ENCODE measurements around the gene PCSK5.
"Not testable (repeated sequence)": the region's sequence is repeated elsewhere in the genome, so short reads cannot be mapped to it uniquely, and the experiment has no call there.

The PCSK5 gene

DNA sequence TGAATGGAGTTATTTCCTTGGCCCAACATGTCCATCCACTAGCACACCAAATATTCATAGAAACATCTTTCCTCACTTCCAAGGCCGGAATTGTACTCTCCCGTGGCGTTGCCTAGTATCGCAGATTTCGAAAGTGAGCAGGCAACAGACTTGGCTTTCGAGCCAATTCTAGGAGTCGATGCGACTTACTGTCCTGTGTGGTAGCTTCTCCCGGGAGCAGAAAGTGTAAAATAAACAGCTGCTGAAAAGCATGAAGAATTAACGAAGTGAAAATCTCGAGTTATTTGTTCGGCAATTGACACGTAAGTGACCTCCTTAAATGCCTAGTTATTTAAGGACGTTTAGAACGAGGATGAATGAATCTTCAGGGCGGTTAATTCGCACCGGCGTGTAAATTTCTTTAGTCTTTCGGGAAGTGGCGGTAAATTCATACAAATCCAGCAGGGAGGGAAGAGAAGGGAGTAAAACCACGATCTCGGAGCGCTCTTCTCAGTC, 449 bp upstream of the PCSK5 start:
- no peak for DNase-seq (ENCODE audit: low read depth)

DNA sequence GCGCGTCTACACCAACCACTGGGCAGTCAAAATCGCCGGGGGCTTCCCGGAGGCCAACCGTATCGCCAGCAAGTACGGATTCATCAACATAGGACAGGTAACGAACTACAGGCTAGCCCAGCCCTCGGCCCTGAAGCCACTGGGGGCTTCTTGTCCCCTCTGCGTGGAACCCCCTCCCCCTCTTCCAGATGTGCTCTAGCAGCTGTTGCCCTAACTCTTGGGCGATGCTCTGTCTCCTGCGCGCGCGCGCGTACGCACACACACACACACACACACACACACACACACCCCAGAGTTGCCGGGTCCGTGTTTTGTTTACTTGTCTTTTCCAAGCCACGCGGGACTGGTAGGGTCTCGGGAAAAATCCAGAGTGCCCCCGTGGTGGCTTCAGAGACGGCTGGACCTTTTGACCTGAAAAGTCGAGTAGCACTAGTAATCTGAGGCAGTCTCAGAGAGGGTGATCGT, 836 bp downstream of the PCSK5 start:
- no peak for DNase-seq (ENCODE audit: low read depth)

DNA sequence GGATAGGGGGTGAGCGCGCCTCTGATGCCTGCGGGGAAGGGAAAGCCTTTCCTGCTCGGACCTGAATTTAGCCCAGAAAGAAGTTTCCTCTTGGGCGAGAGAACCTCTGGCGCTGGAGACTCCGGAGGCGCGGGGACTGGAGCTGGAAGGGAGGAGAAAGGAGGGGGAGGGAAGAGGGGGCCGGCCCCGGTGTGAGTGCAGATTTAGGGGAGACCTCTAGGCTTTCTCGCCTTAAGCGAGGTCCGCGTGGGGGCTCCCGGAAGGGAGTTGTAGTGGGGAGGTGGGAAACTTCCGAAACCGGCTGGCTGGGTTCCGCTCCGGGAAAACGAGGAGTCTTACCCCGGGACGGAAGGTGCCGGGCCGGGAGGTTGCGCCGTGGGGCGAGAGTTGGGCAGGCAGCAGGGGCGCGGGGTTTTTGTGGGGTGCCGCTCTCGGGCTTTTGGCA, 1.3 kb downstream of the PCSK5 start:
- no peak for DNase-seq (ENCODE audit: low read depth)

DNA sequence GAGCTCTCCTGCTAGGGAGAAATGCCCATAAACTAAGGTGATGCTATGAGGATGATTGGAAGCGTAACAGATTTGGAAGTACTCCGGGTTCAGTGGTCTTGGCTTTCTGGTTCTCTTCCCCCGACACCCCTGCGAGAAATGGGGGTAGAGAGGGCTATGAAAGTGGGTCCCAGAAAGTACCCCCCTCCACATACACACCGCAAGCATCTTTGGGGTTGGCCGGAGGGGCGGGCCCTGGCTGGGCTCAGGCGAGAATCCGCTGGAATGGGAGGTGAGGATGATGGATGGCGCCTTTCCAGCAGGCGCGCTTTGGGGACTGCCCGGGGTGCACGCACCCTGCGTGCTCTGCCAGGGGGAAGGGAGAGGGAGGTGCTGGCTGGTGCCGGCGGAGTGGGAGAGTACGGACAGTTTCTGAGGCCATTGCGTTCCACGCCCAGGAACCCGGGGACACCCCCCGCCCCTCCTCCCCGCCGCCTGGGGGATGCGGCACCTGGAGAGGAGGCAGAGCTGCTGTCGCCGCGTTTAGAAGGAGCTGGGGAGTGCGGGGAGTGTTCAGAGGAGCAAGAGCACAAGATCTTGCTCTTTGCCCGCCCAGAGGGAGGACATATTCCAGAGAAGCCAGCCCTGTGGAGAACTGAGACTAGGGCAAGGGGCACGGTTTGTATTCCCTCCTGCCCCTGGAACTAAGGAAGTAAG, 1.9 kb downstream of the PCSK5 start:
- no peak for DNase-seq (ENCODE audit: low read depth)

DNA sequence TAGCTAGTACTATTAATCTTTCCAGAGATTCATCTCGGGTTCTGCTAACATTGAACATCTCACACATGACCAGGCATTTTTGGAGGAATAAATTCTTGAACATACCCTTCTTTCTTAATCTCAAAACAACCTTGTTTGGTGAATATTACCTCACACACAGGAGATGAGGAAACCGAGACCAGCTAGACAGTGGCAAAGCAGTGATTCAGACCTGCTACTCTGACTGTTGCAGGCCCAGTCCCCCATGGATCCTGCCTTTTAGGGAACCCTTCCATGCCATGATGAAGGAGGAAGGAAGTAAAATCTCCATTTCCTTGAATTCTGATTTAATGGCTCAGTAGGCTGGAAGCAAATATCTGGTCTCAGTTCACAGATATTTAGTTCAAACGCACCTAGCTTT, 2.6 kb downstream of the PCSK5 start:
- no peak for DNase-seq (ENCODE audit: low read depth)

DNA sequence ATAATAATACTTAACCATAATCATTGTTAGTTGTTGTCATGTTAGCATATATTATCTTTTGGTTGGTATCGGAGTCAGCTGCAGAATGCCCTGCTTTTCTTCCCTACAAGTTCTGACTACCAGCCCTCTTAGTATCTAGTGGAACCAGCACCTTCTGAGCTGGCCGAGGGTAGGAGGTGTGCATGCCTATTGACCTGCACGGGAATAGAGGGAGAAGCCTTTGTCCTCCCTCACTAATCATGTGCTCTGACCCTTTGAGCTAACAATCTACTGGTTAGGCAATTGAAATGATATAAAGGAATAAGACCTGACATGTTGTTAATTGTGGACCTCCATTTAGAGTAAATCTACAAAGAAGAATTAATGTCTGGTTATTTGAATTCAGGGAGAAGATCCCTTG, 4.1 kb downstream of the PCSK5 start:
- no peak for DNase-seq (ENCODE audit: low read depth)

DNA sequence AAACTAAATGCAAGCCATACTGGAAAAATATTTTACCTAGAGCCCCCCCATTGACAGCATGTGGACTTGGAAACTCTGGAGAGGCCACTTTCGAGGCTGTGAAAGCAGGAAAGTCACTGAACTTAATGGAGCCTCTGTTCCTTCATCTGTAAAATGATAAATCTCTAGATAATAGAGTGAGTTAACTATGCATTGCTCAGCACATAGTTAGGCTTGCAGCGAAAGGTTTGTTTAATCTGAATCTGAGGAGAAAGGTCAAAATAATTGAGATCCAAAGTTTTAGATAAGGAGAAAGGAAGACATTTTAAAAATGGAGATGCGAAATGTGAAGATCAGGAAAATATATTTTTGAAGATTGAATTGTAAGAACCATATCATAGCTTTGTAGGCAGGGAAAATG, 4.6 kb downstream of the PCSK5 start:
- no peak for DNase-seq (ENCODE audit: low read depth)

DNA sequence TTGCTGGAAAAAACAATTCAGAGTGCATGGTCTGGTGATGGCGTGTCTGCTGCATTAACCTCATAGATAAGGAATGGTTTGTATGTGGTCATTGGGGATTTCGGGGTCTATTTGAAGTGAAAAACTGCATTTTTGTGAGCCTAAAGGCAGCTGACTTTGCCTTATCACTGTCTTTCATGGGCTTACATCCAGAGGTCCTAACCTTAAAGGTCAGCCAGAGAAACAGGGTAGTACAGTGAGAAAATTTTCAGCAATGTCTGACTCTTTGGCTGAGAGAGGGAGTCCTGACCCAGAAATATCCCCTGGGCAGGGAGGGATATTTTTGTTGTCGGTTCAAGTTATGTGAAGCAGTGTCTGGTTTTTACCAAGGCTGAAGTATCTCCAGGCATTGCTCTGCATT, 5.7 kb downstream of the PCSK5 start:
- no peak for DNase-seq (ENCODE audit: low read depth)

DNA sequence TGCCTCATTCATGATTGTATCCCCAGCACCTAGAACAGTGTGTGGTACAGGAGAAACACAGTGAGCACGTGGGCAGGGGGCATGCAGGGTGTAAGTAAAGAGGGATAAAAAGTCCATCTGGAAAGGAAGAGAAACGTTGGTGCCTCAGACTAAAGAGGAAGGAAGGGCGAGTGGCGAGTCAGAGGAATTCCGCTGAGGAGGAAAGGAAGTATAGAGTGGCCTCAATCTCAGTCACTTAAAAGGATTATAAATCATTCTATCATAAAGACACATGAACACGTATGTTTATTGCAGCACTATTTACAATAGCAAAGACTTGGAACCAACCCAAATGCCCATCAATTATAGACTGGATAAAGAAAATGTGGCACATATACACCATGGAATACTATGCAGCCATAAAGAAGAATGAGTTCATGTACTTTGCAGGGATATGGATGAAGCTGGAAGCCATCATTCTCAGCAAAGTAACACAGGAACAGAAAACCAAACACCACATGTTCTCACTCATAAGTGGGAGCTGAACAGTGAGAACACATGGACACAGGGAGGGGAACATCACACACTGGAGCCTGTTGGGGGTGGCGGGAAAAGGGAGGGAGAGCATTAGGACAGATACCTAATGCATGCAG, 10.5 kb downstream of the PCSK5 start:
- not testable (repeated sequence) for DNase-seq (ENCODE audit: low read depth)

DNA sequence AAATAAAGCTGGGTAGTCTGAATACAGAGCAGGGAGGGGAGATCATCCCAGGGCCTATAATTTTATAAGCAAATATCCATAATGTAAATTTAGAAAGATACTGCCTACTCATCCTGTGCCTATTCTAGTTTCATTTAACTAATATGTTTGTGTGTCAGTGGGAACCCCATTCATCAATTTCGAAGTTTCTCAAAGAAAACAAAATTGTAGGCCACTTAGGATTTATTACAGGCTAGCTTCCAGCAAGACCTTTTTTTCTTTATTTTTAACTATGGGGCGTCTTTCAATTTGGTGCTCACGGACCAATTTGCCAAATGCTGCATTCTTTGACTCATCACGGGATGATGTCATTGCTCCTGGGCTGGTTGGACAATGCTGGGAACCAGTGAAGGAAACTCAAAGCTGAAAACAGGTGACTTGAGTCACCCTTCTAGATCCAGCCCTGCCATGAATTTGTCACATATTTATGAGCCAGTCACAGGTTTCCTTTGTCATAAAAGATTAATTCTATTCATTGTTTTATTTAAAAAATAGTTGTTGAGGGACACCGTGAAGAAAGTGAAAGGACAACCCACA, 13.4 kb downstream of the PCSK5 start:
- DNase-seq (ENCODE audit: low read depth) = no peak

DNA sequence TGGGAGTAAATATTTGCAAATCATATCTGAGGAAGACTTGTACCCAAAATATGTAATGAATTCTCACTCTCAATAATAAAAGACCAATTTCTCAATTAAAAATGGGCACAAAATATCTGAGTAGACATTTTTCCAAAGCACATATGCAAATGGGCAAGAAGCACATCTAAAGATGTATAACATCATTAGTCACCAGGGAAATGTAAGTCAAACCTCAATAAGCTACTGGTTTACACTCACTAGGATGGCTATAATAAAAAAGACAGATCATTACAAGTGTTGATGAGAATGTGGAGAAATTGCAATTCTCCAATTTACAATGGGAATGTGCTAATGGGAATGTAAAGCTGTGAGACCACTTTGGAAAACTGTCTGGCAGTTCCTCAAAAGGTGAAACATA, 13.9 kb downstream of the PCSK5 start:
- no peak for DNase-seq (ENCODE audit: low read depth)

DNA sequence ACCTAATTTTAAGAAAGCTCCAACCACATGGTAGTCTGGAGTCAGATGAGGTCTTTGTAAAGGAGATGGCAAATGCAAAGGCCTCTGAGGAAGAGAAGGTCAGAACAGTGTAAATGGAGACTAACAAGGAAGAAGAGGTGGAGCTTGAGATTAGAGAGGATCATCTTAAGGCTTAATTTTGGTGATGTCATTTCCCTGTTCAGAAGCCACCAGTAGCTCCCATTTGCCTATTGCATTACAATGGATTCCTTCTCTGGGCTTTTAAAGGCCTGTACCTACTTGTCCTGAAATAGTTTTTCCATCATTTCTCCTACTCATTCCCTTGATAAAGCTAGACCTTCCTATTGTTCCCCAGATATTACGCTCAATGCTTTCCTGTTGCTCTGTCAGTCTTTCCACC, 16.1 kb downstream of the PCSK5 start:
- DNase-seq (ENCODE audit: low read depth) = no peak

DNA sequence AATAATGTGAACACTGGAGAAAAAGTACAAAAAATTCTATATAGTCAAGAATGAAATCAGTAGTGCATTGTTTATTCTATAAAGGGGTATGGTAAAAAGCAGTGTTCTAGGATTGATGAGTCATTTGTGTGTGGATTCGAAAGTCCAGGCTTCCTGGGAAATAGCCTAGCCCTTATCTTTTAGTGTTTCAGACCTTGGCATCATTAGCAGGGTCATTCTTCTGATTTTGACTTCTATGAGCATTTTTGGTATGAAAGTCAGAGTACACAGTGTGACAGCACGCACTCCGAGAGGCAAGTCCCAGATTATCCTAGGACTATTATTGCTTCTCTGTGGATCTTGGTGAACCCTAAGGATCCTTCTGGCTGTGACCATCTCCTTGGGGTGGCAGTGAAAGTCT, 16.9 kb downstream of the PCSK5 start:
- no peak for DNase-seq (ENCODE audit: low read depth)

DNA sequence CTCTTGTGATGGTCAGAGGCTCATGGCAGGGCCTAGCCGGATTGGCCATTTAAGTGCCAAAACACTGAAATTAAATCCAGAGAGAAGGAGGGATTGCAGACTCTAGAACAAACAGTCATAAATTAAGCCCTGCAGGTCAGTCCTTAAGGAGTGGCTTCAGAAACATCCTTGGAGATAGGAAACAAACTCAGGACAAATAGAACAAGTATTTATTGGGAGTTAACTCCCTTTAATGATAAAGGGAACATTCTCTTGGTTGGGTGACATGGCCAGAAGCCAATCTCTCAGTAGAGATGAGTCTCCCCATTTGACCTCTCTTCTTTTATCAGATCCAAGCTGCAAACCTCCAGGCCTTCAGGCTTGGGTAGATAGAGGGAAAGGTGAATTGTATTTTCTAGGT, 17.4 kb downstream of the PCSK5 start:
- no peak for DNase-seq (ENCODE audit: low read depth)

DNA sequence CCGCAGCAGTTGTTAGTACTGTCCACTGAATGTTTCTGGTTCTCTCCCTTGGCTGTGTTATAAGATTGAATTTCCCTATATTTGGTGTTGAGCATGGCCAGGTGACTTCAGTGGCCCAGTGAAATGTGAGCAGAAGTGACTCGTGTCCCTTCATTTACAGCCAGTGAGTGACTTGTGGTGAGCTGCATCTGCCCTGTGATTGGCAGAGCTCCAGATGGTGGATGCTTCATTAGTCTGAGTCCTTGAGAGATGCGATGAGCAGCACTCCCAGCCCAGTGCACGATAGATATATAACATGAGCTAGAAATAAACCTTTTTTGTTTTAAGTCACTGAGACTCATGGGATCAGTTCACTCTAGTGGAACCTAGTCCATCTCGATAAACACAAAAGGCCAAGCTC, 19.3 kb downstream of the PCSK5 start:
- no peak for DNase-seq (ENCODE audit: low read depth)

DNA sequence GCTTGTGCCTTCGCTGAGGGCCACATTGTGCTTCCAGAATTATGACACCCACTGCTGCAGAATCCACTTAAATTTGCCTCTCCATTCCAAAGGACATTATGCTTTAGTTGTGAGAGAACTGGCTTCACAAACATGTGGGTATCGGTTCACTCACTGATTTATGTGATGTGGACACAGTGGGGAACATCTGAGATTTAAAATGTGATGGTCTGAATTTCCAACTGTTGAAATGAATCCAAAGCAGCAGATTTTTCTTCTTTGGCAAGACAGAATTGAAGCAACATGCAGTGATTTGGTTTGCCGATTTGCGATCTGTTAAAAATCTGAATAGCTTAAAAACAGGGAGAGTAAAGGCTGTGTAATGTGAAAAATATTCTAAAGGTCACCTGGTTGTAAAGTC, 20.3 kb downstream of the PCSK5 start:
- no peak for DNase-seq (ENCODE audit: low read depth)

DNA sequence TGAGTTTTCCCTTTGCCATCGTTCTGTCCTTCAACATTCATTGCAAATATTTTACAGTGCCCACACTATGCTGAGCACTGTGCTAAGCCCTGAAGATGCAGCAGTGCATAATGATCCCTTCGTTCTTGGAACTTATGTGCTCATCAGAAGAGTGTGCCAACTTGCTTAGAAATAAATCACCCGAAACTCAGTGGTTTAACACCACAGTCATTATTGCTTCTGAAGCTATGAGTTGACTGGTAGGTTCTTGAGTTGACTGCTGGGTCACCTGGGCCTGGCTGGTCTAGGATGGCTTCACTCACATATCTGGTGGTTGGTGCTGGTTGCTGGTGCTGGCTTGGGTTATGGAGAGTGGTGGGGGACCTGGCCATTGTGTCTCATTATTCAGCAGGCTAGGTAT, 20.9 kb downstream of the PCSK5 start:
- DNase-seq (ENCODE audit: low read depth) = no peak

DNA sequence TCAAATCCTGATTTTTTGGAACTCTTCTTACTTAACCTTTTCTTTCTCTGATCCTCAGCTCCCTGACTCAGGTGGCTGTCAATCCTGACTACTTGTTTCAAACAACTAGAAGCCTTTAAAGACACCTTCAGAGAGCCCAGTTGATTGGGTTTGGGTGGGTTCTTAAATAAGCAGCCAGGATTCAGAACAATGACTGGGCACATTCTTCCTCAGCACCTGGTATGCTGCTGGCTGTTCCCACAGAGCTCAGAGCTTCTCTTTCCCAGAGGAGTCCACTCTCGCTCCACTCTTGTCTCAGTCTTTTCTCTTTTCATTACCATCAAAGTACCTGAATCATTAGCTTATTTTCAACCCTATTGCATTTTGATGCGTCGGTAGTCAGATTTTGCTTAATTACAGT, 22.5 kb downstream of the PCSK5 start:
- DNase-seq (ENCODE audit: low read depth) = no peak

DNA sequence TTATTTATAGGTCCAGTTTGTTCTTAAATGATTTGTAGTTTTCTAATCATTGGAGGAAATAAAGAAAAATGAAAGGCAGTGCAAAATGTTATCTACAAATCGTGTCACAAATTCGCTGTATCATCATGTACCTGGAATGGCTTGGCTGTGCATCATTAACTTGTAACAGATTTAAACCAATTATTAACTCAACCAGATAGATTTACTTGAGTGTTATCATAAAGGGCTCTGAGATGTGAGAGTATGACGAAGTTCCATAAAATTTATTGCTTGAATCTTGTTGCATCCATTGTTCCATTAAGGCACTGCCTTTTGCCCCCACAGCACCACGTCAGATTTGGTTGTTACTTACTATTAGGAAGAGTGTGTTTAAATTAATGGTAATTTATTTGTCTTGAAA, 23.5 kb downstream of the PCSK5 start:
- DNase-seq (ENCODE audit: low read depth) = no peak

DNA sequence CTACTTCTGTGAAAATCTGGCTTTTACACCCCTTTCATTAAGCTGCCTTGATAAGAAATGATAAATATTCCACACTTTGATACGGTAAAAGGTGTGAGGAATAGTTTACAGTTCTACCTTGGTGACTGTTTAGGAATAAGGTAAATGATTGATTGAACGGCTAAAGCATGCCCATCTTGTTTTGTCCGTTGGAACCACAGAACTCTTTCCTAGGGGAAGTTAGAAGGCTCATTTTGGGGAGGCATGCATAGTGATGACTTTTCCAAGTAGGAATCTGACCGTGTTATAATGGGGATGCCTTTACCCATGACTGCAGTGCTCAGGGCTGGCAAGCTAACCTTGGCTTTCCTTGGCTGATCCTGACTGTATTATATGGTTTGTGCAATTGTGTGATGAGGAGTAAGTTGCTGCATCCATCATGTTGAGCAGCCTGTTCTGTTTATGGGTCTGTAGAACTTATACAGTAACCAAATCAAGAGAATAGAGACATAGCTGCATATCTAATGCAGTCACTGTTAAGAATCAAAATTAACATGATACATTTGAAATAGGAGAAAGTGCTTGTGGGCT, 24.5 kb downstream of the PCSK5 start:
- DNase-seq (ENCODE audit: low read depth) = no peak

DNA sequence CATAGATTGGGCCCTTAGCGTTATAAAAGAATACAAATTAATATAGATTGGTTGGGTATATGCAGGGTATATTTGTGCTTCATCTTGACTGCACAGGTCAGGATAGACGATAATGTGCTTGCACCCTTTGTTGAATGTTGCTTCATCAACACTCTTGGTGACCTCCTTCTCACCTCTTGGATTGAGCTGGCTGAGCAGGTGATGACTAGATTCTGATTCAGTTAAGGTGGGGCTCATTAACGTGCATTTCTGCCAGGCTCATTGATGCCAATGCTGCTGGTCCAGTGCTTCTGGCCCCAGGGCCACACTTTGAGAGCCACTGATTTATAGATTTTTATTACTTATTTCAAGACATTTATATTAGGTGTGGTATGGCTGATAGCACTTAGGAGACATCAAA, 27.7 kb downstream of the PCSK5 start:
- no peak for DNase-seq (ENCODE audit: low read depth)

DNA sequence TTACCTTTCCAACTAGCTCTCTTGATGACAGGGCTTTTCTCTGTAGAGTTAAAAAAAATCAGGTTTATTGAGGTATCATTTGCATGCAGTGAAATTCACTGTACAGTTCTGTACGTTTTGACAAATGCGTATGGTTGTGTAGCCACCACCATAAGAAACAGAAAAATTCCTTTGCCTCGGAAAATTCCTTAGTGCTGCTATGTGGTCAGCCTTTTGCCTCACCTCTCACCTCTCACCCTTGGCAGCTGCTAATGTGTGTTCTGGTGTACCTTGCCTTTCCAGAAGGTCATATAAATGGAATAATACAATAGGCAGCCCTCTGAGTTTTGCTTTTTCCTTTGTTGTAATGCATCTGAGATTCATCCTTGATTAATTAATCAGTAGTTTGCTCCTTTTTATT, 28.4 kb downstream of the PCSK5 start:
- DNase-seq (ENCODE audit: low read depth) = no peak
